ENCODE measurements around the gene COL6A2. TPM values are rescaled to one million over a fixed set of nuclear protein-coding genes. Genes with fewer than 3 reads are reported as not detected.

The COL6A2 gene
- total and polyA plus RNA-seq, 2 of the 4 experiments (the other 2 are of a cell fraction), result 208 to 1,065 TPM

DNA sequence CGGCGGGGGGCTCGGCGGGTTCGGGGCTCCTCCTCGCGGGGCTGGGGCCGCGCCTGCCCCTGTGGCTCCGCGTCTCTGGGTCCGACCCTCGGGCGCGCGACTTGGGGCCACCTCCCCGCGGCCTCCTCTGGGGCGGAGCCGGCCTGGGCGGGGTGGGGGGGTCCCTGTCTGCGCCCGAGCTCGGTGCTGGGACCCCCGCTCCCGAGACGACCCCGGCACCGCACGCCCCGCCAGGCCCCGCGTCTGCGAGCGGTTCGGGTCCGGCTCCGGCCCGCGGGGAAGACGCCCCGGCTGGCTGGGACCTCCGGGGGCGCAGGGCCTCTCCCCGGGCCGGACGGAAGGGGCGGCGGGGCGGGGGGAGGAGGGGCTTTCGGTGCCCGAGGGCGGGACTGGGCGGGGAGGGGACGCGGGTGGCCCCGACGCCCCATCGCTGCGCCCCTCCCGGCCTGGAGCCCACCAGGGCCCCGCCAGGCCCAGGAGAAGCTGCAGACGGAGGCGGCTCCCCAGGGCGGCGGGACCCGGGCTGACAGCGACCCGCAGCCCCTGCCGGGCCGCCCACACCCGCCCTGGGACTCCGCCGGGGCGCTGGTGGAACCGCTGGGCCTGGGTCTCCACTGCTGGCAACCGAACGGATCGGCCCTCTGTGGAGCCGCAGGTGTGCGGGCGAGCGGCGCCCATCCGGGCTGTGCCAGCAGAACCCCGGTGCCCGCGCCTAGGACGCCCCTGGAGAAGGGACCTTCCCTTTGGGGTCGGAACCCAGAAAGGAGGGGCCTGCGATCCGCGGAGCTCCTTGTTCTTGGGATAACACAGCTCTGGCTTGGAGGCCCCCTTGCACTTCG is 610 bp downstream of the COL6A2 start:
- ATAC-seq (ENCODE audit: low read depth) (peak; percentile 51), DNase-seq (no peak)
- H3K18ac ChIP-seq (ENCODE audit: low read depth, low read length), result peak overlapping the region; percentile 72; the same call in 1 of the 2 replicates
- peak overlapping the region; percentile 83 for H3K14ac ChIP-seq (replicated peaks; ENCODE audit: low read depth, low read length)
- peak overlapping the region; percentile 96 for H2AK9ac ChIP-seq (replicated peaks; ENCODE audit: low read depth, low read length, poor library complexity)
- in situ Hi-C loops (cut with MboI; ENCODE audit: low sequenced_read_pairs) (no loop called here), dilution Hi-C loops (cut with HindIII; ENCODE audit: low sequenced_read_pairs, unreplicated experiment) (no loop called here), intact Hi-C loops (cut with micrococcal nuclease) (loop anchor here (2.0 to 5.0 kb wide), 2 partner anchors 101 to 126 kb away; no protein-coding TSS in a partner anchor)
- H4K91ac ChIP-seq (ENCODE audit: insufficient read depth, low read depth, low read length), result 0 out of 2 replicates have a peak overlapping the region, but pooled peaks have one; percentile 12
- peak overlapping the region; percentile 91; the same call in 1 of the 2 replicates for H3K23ac ChIP-seq (ENCODE audit: low read depth, low read length)
- peak overlapping the region; percentile 98 for H3K27ac ChIP-seq (ENCODE audit: insufficient read depth, low read length)
- H3K36me3 ChIP-seq (ENCODE audit: control insufficient read depth, insufficient read depth, low read length), result peaks cover 11% of the 10 kb centered on the region
- H3K4ac ChIP-seq (ENCODE audit: low read depth, low read length), result peak overlapping the region; percentile 87
- H3K27me3 ChIP-seq (ENCODE audit: control insufficient read depth, insufficient read depth, low read length), result no peaks in the 10 kb centered on the region
- H4K5ac ChIP-seq (ENCODE audit: low read depth, low read length), result peak overlapping the region; percentile 70; the same call in 1 of the 2 replicates
- BruUV-seq (replicated peaks), result no TSS peak
- TF ChIP-seq POLR2A (IDR thresholded peaks at IDR 0.05; ENCODE audit: low read depth, low read length) (no peak; the same call in none of the 2 replicates), NFE2L2 (IDR thresholded peaks at IDR 0.05; ENCODE audit: low read depth, low read length) (no peak), MXI1 (IDR thresholded peaks at IDR 0.05; ENCODE audit: borderline replicate concordance, low read depth, low read length) (no peak), FOS (IDR thresholded peaks at IDR 0.05; ENCODE audit: low read depth, low read length) (no peak), CHD1 (IDR thresholded peaks at IDR 0.05; ENCODE audit: low read depth, low read length) (no peak; the same call in 1 of the 2 replicates), SMC3 (IDR thresholded peaks at IDR 0.05; ENCODE audit: low read depth, low read length) (no peak), RAD21 (IDR thresholded peaks at IDR 0.05; ENCODE audit: low read length) (no peak), RCOR1 (IDR thresholded peaks at IDR 0.05; ENCODE audit: insufficient replicate concordance, low read length) (no peak), USF2 (IDR thresholded peaks at IDR 0.05; ENCODE audit: low read depth, low read length) (no peak)
- peak overlapping the region; percentile 88 for H2BK5ac ChIP-seq (ENCODE audit: low read depth, low read length, poor library complexity, severe bottlenecking)
- H3K9me1 ChIP-seq (ENCODE audit: insufficient read depth, low read length), result peaks cover 21% of the 10 kb centered on the region
- H3K4me3 ChIP-seq (ENCODE audit: insufficient read depth, low read depth, low read length), result peak overlapping the region; percentile 97
- H3K4me1 ChIP-seq (ENCODE audit: control insufficient read depth, insufficient read depth, low read length), result peaks cover 14% of the 10 kb centered on the region
- peak overlapping the region; percentile 68; the same call in 1 of the 2 replicates for H2AK5ac ChIP-seq (ENCODE audit: low read depth, low read length)
- no peak overlapping the region; the same call in 2 of the 3 replicates for H2BK15ac ChIP-seq (ENCODE audit: low read depth, low read length)
- CTCF ChIA-PET, result interaction anchor here (0.6 kb wide), 1 partner anchor 30 kb away, joined by 3 read pairs; no protein-coding TSS in a partner anchor
- peak overlapping the region; percentile 97 for H3K9ac ChIP-seq (ENCODE audit: low read depth, low read length)
- H4K8ac ChIP-seq (ENCODE audit: low read depth in 2 of 2, low read length in 2 of 2), result peak overlapping the region in 1 of 2 experiments; percentile 46; a peak in 1 of 4 replicates
- WGBS, 2 experiments (ENCODE audit: extremely low coverage in 2 of 2, insufficient read length in 1 of 2), result 0% methylated on average over 22 of the region's 94 CpGs; no CpG with 5 or more reads in 1 of the 2 experiments
- peak overlapping the region; percentile 88 for H3K4me2 ChIP-seq (ENCODE audit: low read depth, low read length)
- H3K9me3 ChIP-seq (ENCODE audit: control insufficient read depth, insufficient read depth, low read length), result peaks cover 4% of the 10 kb centered on the region
- H3K56ac ChIP-seq (ENCODE audit: extremely low read depth, insufficient read depth, low read length), result peak overlapping the region; percentile 70
- H3K79me1 ChIP-seq (ENCODE audit: low read depth in 1 of 2, low read length in 2 of 2), result peaks cover 6 to 52% of the 10 kb centered on the region in 2 experiments; a peak in 3 of 4 replicates
- POLR2A ChIA-PET (ENCODE audit: unreplicated experiment), result interaction anchor here (0.6 to 1.5 kb wide), 4 partner anchors 38 to 150 kb away, joined by 4 to 7 read pairs (median 6); no protein-coding TSS in a partner anchor
- H2AFZ ChIP-seq (replicated peaks; ENCODE audit: low read length, poor library complexity), result peak overlapping the region; percentile 72
- H4K20me1 ChIP-seq (ENCODE audit: insufficient read depth, low read length), result peaks cover 38% of the 10 kb centered on the region
- H2BK120ac ChIP-seq (ENCODE audit: low read depth, low read length), result no peak overlapping the region; the same call in none of the 2 replicates
- no peak overlapping the region for H2BK20ac ChIP-seq (ENCODE audit: low read depth, low read length)
